ENCODE measurements around the gene ABCA7.

Gene ABCA7

DNA sequence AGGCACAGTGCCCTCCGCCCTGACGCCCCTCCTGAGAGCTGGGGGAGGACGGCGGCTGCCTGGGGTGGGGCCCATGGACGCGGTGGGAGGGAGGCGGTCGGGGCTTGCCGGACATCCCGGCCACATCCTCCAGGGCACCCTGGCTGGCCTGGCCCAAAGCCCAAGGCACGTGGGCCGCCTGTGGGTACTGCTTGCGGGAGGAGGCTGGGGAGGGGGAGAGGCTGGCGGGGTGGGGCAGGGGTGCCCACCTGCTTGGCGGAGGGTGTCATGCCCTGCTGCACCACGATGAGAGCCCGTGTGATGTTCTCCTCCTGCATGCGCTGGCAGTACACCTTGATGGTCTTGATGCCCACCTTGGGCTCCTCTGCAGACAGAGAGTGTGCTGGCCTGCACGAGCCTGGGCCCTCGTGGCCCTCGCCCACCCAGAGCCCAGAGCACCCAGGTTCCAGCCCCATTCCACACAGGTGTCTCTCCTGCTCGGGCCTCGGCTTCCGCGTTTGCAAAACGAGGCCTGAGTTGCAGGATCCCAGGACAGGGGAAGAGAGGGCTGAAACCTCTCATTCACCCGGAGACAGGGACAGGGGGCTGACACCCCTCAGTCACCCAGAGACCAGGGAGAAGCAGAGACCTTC lies 51.8 kb downstream of the ABCA7 start:
- FAIRE-seq = no peak

DNA sequence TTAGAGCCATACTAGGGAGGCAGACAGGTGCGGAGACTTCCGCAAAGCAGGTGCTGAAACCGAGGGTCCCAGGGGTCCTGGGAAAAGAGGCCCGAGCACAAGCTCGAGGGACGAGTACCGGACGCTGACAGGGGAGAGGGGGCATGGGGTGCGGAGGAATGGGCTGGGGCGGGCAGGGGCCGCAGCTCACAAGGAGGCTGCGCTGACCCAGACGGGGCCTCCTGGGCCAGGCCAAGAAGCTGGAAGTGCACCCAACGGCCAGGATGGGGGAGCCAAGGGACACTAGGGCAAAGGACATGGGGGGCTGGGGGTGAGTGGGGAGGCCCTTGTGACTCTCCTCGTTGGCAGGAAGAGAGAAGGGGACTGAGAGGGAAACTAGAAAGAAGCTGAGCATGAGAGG lies 53.4 kb downstream of the ABCA7 start:
- FAIRE-seq = no peak

DNA sequence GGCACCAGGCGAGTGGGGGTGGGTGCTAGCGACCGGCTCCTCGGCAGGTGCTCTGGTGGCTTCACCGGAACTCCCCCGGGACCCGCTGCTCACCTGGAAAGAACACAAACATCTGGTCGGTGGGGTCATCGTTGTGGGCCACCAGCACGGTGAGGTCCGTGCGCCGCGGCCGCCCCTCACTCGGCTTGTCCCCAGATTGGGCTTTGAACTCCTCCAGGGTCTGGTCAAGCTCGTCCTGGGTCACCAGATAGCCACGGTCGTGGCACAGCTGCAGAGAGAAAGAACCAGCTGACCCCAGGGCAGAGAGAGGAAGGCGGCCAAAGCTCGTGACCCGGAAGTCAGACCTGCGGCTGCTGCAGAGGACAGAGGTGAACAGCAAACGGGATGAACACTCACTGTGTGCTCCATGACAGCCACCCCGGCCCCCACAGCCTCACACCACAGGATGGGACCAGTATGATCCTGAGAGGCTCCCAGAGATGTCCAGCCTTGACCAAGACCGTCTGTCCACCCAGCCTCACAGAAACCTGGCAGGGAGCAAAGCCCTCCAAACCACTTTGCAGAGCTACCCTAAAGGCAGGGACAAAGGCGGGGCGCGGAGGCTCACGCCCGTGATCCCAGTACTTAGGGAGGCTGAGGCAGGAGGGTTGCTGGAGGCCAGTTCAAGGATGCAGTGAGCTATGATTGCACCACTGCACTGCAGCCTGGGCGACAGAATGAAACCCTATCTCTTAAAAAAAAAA lies 54.1 kb downstream of the ABCA7 start:
- no peak for FAIRE-seq

DNA sequence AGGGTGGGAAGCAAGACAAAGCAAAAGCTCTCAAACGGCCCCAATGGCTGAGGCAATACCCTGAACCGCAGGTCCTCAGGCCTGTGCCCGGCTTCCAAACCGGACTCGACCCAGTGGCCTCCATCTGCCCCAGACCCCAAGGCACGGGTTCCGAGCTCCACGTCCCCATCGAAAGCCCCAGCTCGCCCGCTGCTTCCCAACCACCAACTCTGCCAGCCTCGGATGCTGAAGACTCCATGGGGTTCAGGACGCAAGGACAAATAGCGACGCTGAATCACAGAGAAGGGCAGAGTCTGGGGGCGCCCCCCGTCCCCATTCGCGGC lies 54.7 kb downstream of the ABCA7 start:
- no peak for FAIRE-seq

DNA sequence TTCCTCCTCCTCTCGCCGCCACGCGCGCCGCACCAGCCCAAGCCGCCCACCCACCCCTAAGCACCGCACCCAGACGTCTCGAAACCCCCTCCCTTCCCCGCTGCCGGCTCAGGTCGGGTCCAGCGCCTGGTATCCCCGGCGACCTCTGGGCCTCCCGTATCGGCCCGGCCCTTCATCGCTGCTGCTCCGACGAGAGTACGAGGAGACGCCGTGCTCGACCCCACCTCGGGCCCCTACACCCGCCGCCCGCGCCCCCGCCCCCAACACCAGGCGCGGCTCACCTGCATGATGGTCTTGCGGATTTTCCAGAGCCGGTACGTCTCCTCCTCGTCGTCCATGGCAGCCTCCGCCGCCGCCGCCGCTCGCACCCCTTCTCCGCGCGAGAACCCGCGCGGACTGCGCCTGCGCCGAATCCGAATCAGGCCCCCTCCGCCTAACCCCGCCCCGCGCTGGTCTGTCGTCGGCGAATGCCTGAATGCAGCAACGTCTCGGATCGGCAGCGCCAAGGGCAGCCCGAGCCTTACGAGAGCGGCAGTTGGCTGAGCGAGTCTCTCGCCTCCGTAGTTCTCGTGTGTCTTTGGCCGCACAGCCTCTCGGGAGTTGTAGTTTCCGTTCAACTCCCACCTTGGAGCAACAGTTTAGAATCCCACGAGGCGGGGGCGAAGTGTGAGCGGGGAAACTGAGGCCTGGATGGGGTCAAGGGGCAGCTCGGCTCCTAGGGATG lies 55.2 kb downstream of the ABCA7 start, which contains the start of gene POLR2E:
Gene POLR2E, minus strand, starts transcription at position 398 of the 724 bp plus-strand sequence. Its CDS starts 60 bp downstream, at position 338.
- FAIRE-seq = peak; percentile 95

DNA sequence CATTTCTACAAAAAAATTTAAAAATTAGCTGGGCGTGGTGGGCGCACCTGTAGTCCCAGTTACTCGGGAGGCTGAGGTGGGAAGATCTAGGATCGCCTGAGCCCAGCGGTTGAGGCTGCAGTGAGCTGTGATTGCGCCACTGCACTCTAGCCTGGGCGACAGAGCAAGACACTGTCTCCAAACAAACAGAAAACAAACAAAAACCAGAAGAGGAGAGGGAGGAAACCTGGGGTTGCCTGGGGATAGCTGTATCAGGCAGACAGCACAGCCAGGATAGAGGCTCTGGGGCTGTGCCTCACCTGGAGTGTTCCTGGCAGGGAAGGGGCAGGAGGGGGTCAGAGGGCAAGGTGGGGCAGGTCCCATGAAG lies 57.9 kb downstream of the ABCA7 start:
- FAIRE-seq = no peak

DNA sequence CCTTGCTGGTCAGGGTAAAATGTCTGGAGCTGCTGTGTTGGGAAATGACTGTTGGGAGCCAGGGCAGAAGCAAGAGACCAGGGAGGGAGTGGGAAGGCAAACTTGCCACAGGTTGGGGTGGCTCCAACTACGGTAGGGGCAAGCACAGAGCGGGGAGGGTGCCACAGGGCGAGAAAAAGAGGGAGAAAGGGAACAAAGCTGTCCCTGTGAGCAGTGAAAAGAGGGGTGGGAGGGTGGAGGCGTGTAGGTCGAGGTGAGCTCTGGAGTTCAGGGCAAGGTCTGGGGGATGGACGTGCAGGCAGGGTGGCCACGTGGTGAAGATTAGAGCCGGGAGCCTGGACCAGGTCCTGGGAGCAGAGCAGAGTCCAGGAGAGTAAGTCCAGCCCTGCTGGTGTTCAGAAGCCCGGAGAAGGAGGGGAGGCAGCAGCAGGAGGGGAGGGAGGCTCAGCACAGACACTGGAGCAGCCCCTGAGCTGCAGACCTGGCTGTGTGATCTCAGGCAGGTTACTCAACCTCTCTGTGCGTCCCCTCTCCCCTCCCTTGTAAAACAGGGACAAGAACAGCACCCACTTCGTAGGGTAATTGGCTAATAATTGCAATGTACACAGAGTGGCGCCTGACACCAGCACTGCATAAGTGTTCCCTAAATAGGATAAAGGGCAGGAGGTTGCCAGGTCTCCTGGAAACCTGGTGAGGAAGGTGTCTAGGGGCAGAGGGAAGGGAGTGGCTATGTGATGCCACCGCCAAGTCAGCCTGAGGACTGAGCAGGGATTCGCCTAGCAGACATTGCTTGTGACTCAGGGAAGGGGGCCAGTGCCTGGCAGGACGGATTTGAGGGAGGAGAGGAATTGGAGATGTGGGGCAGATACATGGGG lies 58.5 kb downstream of the ABCA7 start:
- FAIRE-seq = no peak

DNA sequence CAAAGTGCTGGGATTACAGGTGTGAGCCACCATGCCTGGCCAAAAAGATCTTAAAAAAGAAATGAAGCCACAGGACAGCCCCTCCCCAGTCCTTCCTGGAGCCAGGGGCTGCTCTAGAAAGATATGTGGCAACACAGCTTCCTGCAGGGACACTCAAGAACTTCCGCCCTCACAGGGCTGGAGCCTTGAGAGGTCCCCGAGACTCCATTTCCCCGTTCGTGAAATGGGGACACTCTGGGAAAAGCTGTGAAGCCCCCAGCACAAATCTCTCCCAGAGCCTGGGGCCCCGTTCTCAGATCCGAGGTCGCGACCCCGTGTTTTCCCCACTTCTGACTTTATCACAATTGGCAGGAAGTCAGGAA lies 61.4 kb downstream of the ABCA7 start:
- FAIRE-seq = no peak

DNA sequence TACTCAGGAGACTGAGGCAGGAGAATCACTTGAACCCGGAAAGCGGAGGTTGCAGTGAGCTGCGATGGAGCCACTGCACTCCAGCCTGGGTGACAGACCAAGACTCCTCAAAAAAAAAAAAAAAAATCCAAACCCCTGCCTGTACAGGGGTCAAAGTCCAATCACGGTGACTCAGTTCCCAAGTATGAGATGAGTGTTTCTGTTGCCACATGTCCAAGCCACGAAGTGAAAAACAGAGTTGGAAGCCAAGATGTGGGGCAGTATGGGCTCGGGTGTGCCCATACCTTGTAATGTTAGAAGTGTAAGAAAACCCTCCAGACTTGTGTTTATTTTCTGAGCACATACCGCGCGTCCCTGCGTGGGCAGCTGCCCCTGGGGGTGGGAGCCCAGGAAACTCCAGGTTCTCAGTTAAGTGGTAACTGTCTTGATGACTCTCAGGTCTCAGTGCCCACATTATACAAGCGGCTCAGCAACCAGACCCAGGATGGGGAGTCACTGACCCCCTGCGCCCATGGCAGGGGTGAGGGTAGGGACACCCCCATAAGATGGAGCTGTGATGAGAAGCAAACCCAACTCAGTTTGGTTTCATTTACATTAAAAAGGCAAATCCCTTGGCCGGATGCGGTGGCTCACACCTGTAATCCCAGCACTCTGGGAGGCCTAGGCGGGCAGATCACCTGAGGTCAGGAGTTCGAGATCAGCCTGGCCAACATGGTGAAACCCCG lies 62.7 kb downstream of the ABCA7 start:
- FAIRE-seq = peak; percentile 31

DNA sequence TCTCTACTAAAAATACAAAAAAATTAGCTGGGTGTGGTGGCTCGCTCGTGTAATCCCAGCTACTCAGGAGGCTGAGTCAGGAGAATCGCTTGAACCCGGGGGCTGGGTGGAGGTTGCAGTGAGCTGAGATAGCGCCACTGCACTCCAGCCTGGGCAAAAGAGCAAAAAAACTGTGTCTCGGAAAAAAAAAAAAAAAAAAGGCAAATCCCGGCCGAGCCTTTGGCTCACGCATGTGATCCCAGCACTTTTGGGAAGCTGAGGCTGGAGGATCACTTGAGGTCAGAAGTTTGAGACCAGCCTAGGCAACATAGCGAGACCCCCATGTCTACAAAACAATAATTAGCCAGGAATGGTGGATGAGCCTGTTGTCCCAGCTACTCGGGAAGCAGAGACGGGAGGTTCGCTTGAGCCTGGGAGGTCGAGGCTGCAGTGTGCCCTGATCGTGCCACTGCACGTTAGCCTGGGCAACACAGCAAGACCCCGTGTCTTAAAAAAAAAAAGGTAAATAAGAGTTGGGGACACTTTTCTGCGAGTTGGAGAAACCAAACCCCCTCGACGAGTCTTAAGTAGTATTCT lies 63.3 kb downstream of the ABCA7 start:
- no peak for FAIRE-seq

DNA sequence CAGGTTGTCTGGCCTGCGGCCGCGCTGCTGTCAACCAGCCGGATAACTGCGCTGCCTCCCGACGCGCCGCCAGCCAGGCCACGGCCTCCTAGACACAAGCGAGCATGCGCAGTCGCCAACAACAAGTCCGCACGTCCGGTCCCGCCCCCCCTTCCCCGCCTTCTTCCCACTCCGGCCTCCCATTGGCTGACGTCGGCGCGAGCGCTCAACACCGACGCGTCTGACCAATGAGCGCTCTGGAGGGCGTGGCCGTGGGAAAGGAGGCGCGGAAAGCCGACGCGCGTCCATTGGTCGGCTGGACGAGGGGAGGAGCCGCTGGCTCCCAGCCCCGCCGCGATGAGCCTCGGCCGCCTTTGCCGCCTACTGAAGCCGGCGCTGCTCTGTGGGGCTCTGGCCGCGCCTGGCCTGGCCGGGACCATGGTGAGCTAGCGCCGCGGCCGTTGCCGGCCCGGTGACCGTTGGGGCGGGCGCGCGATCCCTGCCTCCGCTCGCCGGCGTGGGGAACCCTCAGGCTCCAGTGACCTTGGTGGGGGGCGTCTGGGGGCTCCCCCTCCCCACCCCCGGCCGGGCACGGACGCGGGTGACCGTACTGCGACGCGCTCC lies 63.9 kb downstream of the ABCA7 start, which contains the start of gene GPX4:
Gene GPX4, plus strand, starts transcription at position 287 of the 603 bp plus-strand sequence. Its CDS starts 50 bp downstream, at position 337.
- peak; percentile 98 for FAIRE-seq

DNA sequence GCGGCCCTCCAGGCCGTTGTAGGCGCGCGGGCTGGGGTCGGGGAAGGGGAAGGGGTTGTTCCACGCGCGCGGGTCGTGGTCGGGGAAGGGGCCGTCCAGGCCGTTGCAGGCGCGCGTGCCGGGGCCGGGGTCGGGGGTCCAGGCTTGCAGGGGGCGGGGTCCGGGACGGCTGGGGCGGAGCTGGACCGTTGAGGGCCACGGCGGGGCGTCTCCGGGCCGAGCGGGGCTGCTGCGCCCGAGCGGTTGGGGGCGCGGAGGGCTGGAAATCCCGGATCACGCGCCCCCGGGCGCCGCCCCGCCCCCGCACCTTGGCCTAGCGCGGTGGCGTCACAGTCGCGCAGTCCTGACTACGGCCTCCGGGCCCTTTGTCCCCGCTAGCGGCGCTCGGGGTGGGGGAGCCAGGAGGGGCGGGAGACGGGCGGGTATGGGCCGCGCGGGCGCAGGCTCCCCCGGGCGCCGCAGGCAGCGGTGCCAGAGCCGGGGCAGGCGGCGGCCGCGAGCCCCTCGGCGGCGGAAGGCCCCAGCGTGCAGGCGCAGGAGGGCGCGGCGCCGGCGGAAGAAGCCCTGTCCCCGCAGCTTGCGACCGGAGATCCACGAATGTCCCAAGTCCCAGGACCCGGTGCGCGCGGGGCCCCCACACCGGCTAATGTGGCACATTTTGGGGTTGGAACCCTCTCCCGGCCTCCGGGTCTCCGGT lies 64.6 kb downstream of the ABCA7 start:
- FAIRE-seq = no peak

DNA sequence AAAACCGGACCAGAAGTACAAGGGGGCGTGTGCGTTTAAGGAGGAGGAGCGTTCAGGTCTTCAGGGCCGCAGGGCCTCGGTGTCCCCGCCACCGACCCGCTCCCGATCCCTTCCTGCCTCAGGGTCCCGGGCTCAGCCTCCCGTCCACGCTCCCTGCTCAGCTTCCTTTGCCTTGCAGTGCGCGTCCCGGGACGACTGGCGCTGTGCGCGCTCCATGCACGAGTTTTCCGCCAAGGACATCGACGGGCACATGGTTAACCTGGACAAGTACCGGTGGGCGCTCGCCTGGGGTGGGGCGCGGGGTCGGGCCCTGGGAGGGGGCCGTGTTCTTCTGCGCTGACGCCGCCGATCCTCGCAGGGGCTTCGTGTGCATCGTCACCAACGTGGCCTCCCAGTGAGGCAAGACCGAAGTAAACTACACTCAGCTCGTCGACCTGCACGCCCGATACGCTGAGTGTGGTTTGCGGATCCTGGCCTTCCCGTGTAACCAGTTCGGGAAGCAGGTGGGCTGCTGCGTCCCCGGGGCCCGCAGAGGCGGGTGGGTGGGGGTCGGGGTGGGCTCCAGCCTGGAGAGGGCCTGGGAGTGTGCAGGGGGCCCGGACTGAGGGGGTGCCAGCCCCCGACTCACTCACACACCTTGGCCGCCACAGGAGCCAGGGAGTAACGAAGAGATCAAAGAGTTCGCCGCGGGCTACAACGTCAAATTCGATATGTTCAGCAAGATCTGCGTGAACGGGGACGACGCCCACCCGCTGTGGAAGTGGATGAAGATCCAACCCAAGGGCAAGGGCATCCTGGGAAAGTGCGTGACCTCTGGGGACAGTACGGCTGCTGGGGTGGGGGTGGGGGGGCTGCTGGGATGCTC lies 65.3 kb downstream of the ABCA7 start:
- FAIRE-seq = no peak

DNA sequence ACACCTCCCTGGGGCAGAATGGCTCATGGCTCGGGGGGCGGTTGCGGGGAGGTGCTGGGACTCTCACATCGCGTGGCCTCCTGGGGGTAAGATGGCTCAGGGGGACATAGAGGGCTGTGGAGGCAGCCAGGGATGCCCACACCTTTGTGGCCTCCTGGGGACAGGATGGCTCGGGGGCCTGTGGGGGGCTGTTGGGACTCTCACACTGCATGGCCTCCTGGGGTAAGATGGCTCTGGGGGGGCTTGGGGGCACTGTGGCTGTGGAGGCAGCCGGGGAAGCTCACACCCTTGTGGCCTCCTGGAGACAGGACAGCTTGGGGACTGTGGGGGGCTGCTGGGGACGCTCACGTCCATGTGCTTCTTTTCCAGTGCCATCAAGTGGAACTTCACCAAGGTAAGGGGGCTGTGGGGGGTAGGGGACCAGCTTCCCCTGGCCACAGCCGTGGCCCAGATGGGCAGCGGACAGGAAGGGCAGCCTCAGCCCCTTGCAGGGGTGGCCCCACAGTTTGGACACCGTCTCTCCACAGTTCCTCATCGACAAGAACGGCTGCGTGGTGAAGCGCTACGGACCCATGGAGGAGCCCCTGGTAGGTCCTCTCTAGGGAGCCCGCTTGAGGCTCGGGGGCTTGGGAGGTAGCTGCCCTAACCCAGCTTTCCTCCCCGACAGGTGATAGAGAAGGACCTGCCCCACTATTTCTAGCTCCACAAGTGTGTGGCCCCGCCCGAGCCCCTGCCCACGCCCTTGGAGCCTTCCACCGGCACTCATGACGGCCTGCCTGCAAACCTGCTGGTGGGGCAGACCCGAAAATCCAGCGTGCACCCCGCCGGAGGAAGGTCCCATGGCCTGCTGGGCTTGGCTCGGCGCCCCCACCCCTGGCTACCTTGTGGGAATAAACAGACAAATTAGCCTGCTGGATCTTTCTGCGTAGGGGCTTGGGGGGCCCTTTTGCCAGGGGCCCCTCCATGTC lies 66.2 kb downstream of the ABCA7 start:
- no peak for FAIRE-seq

DNA sequence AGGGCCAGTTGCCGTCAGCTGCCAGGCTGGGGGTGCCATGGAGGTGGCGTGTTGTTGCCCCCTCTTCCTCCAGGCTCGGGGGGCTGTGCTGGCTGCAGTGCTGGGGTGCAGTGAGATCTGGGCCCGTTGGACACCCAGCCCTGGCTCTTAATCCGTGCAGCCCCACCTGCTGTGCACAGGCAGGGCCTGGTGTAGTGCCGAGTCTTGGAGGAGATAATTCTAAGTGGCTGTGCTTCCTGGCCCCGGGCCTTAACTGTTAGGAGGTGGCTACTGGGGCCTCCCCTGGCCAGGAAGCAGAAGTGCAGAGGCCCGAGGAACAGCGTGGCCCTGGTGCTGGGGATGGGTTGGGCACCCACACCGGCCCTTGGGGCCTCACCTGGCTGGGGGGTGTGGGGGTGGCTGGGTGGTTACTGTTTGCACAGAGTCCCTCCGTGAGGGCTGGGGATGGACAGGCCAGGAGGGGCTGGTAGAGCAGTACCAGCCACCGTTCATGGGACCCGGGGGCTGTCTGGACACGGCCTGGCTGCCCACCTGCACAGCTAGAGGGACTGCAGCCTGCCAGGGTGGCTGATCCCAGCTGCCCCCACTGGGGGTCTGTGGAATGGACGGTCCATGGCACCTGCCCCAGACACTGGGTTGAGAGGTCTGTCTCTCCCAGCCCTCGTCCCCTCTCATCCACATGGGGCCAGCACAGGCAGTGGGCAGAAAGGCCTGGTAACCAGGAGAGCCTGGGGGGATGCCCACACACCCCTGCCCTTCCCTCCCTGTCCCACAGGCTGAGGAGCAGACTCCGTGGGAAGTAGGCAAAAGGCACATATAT lies 67.1 kb downstream of the ABCA7 start:
- FAIRE-seq = no peak

DNA sequence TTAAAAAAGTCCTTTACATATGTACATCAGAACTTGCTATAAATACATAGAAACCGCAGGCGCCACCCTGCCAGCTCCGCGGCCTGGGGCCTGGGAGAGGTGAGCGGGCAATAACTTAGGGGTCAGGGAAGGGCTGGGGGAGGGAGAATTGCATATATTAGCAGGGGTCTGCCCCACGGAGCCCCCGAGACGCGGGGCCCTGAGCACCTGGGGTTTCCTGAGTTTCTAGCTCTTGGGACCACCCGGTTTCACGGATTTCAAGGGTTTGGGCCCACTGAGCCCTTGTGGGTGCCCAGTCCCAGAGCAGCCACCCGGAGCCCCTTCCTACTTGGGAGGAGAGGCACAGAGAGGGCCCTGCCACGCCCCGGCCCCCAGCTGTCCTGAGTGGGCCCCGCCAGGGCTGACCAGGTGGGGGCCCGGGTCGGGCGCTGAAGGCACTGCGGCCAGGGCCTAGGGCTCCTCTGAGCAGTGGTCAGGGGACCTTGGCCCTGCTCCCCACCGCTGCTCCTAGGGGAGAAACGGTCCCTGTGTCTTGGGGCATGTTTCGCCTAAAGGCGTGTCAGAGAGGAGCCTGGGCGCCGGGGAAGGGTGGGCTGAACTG lies 67.9 kb downstream of the ABCA7 start:
- FAIRE-seq = no peak

DNA sequence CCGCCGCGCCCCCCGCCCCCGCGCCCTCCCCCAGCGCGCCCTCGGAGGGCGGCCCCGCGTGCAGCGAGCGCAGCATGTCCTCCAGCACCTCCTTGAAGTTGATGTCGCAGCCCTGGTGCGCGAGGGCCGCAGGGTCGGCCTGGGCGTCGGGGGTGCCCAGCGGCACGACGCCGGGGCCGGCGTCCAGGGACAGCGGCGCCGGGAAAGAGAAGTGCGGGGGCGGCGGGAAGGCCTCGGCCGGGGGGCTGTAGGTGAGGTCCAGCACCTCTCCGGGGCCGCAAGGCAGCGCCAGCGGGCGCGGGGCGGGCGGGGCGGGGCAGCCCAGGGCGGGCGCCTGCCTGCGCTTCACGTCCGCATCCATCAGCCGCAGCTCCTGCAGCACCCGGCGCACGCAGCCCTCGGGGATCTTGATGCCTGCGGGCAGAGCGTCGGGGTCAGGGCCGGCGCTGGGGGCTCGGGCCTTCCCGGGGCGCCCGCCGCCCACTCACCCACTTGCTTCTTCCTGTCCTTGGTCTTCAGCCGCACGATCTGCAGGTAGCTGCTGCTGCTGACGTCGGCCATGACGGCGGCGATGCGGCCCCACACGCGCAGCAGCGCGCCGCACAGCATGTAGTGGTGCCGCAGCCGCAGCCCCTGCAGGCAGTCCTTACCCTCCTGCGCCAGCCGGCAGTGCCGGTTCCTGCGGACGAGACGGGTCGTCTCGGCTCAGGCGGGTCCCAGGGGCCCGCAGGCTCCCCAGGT lies 68.6 kb downstream of the ABCA7 start:
- FAIRE-seq = no peak
